ENCODE results near the gene SCUBE3. TPM values are rescaled to one million over a fixed set of nuclear protein-coding genes. Genes with fewer than 3 reads are reported as not detected.

Gene SCUBE3
- total and polyA plus RNA-seq, 9 of the 15 experiments (the other 6 are each of a cell fraction or from before 2014, with no cell fraction given), result 0.01 to 0.11 TPM; not detected in 7

GRCh38 chr6:35203152-35203670 lies 10.5 kb upstream of the SCUBE3 start (continued):
- TF ChIP-seq MTF1 (CRISPR knock-in tag; IDR thresholded peaks at IDR 0.05; ENCODE audit: borderline replicate concordance), result no peak
- TF ChIP-seq SMARCA4 (IDR thresholded peaks at IDR 0.05), result no peak
- TF ChIP-seq HDAC8 (tag; IDR thresholded peaks at IDR 0.05), result no peak

GRCh38 chr6:35203680-35204079 lies 10.1 kb upstream of the SCUBE3 start:
- no TSS peak for BruUV-seq (replicated peaks)

More at GRCh38 chr6:35203680-35204079, 10.1 kb upstream of the SCUBE3 start:
- intact Hi-C loops (cut with micrococcal nuclease), result loop anchor here (2.0 kb wide), 1 partner anchor 217 kb away; no protein-coding TSS in a partner anchor
- Histone ChIP-seq H3K27me3 (ENCODE audit: control insufficient read depth in 2 of 2, insufficient read depth in 2 of 2, low read length in 2 of 2) (peaks cover 37 to 57% of the 10 kb centered on the region in 2 experiments; a peak in 4 of 5 replicates), H3K4me1 (replicated peaks in 1 of 2; ENCODE audit: control insufficient read depth in 2 of 2, insufficient read depth in 2 of 2, low read length in 2 of 2) (no peaks in the 10 kb centered on the region), H3K36me3 (ENCODE audit: control insufficient read depth, insufficient read depth, low read length) (no peaks in the 10 kb centered on the region), H3K27ac (ENCODE audit: extremely low read depth, low read depth, low read length) (no peak overlapping the region), H3K9me1 (ENCODE audit: control insufficient read depth, insufficient read depth, low read length) (no peaks in the 10 kb centered on the region), H3K4me3 (no peak overlapping the region), H3K4me2 (ENCODE audit: insufficient read depth, low read length) (no peak overlapping the region), H3K9ac (ENCODE audit: insufficient read depth in 1 of 2, low read depth in 2 of 2, low read length in 2 of 2) (no peak overlapping the region), H2AFZ (ENCODE audit: low read depth, low read length) (no peak overlapping the region), H4K20me1 (replicated peaks; ENCODE audit: control insufficient read depth, insufficient read depth, low read length) (peaks cover 3% of the 10 kb centered on the region), H3K9me3 (replicated peaks; ENCODE audit: control insufficient read depth, insufficient read depth, low read depth, low read length) (no peaks in the 10 kb centered on the region), H3K79me2 (ENCODE audit: control insufficient read depth, insufficient read depth, low read length) (no peaks in the 10 kb centered on the region)
- TF ChIP-seq MYC (IDR thresholded peaks at IDR 0.05; ENCODE audit: low read depth, low read length), result no peak
- TF ChIP-seq MYC (CRISPR knock-in tag; IDR thresholded peaks at IDR 0.05; ENCODE audit: borderline replicate concordance, low read depth), result no peak
- TF ChIP-seq NR2F6 (CRISPR knock-in tag; IDR thresholded peaks at IDR 0.05), result no peak
- TF ChIP-seq SMARCA4 (IDR thresholded peaks at IDR 0.05), result no peak
- TF ChIP-seq BMI1 (IDR thresholded peaks at IDR 0.05; ENCODE audit: low read length), result no peak
- no peak for TF ChIP-seq ZNF175 (CRISPR knock-in tag; IDR thresholded peaks at IDR 0.05; ENCODE audit: low read depth)
- TF ChIP-seq ZNF263 (CRISPR knock-in tag; IDR thresholded peaks at IDR 0.05; ENCODE audit: borderline replicate concordance), result no peak
- TF ChIP-seq MED1 (CRISPR knock-in tag; IDR thresholded peaks at IDR 0.05; ENCODE audit: borderline replicate concordance), result no peak
- TF ChIP-seq NONO (IDR thresholded peaks at IDR 0.05; ENCODE audit: low read depth in 2 of 2, low read length in 1 of 2), result no peak
- in situ Hi-C loops (cut with MboI), result no loop called here
- DNase-seq (ENCODE audit: extremely low read depth in 1 of 4, low spot score in 3 of 4) (no peak), ATAC-seq (no peak), FAIRE-seq (no peak)
- 2% methylated on average over 2 of the region's 2 CpGs for WGBS (ENCODE audit: insufficient coverage, low coverage, missing lambda C conversion rate)
- ChIA-PET CTCF (ENCODE audit: low intra/inter-chr PET ratio) (interaction anchor here (2.7 kb wide), 1 partner anchor 217 kb away, joined by 14 read pairs; no protein-coding TSS in a partner anchor), POLR2A (interaction anchor here (0.9 kb wide), 1 partner anchor 786 kb away, joined by 3 read pairs; no protein-coding TSS in a partner anchor)
